GM21717 (cell line): Measurements from ENCODE around the gene SF3A1.

Experiments
- ATAC-seq: cut with Tn5 transposase; IDR thresholded peaks from one replicate; pipeline ENCODE4 v1.9.1; 2021; ENCODE audit warnings: mild to moderate bottlenecking, moderate library complexity; ENCODE audit not compliant: unreplicated experiment

SF3A1 gene

DNA sequence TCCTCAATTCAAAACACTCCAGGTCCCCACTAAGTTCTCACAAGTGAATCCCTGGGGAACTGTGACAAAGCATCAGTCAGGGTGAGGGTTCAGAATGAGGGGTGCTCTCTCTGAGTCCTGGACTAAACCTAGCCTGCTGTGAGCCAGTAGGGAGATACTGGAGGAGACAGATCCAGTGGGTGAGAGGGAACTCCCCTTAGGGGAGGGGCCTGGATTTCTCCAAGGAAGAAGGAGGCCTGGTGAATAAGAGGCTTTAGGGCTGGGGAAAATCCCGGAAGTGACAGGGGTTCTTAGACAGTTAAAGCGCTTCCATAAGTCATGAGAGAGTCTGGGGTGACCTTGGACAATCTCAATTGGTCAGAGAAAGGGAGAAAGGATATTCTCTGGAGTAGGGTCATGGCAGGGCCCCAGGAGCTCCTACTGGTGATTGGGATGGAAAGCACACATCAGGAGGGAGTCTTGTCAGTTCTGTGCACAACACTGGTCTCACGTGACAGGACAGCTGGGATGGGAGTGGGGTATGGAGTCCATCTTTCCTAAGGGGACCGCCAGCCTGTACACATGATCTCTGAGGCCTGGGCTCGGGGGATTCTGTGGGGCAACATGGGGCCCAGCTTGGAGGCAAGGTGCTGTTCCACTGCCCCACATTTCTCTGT lies 31.5 kb downstream of the SF3A1 start:
- no peak for ATAC-seq

DNA sequence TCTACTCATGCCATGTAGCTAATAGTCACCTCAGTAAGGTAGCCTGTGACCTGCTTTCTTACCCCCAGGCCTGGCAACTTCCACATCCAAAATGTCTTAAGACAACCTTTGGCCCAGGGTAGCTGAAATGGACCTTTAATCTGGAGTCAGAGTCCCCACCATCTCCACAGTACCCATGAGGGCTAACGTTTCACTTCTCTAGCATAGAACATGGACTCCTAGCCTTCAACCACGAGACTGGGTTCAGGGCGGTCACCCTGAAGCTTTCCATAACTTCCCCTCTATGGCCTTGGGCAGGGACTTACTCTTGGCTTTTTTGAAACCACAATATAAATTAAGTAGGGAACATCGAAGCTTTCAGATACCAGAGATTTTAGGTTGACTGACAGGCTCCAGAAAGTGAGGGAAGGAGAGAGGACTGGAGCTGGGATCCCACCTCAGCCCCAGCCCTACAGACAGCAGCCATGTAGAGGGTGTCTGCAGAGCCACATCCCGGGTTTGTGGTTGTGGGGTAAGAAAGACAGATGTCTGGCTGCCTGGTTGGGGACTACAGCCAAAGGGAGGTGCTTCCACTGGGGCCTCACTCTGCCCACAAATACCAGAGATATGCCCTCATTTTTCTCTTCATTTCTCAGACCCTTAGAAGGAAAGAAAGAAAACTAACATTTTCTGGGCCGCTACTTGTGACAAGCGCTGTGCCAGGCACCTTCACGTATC lies 32.5 kb downstream of the SF3A1 start:
- ATAC-seq: no peak

DNA sequence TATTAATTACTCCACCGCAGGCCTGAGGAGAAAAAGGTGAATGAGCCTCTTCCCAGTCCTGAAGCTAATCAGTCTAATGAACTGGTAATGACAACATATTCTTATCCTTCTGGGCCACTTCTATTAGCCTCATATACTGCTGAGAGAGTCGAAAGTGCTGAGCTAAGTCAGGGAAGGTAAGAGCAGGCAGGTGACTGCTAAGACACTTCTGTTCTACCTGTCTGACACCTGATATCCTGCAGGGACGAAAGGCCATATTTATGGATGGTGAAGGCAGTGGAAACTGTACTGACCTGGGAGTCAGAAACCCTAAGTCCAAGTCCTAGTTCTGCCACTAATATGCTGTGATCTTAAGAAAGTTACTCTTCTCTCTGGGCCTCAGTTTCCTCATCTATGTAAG lies 33.4 kb downstream of the SF3A1 start:
- no peak for ATAC-seq

- ATAC-seq: no peak
Measured at GRCh38 chr22:30321461-30321860, 35.2 kb downstream of the SF3A1 start.

DNA sequence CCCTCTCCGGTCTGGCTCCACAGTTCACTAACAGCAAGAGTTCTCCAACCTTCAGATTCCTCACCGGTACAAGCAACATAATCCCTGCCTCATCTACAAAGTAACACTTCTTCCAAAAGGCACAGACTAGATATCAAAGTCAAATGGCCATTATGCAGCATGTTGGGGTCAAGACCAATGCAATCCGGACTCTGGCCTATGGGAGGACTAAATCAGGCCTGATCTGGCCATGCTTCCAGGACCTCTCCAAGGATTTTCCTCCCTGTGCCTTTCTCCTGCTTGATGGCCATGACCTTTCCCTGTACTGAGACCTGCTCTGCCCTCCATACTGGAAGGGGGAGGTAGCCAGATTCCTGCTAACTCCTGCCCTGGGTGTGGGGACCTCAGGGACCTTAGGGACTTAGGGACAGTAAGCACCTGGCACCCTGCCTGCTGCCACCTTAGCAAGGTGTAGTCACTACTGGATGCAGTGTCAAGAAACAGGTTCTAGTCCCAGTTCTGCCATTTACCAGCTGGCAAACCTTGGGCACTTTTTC lies 36.6 kb downstream of the SF3A1 start:
- ATAC-seq: no peak

DNA sequence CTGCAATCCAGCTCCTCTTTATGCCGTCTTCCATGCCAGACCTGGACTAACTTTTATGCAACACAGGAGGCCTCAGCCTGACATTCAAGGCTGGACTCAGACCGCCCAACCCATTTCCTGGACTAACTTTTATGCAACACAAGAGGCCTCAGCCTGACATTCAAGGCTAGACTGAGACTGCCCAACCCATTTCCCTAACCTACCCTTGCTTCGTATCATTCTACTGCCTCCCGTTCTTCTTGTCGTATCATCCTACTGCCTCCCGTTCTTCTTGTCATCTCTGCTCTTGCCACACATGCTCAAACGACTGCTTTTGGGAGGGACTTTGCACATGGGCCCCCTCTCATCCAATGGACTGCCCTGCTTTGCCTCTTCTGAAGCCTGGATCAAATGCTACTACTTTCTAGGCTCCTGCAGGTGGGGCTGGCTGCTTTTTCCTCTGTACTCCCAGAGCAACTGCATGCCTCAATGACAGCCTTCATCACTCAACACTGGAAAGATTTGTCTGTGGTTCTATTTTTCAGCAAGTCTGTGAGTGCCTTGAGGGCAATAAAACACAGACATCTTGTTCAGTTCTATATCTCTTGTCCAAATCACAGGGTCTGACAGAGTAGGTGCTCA lies 37.8 kb downstream of the SF3A1 start:
- no peak for ATAC-seq

DNA sequence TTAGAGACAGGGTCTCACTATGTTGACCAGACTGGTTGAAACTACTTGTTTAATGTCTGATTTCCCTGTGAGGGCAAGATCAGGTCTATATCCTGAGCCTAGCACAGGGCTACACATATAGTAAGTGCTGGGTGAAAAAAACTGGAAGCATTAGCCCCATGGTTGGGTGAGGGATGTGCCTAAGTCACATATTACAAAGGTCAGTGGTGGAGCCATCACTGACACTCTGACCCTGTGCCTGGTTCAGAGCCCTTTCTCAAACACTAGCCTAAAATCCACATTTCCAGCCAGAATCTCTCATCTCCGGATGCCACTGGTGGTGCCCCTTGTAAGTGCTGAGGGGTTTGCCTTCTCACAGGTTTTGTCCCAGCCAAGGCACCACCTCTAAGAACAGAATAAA lies 38.9 kb downstream of the SF3A1 start:
- no peak for ATAC-seq

DNA sequence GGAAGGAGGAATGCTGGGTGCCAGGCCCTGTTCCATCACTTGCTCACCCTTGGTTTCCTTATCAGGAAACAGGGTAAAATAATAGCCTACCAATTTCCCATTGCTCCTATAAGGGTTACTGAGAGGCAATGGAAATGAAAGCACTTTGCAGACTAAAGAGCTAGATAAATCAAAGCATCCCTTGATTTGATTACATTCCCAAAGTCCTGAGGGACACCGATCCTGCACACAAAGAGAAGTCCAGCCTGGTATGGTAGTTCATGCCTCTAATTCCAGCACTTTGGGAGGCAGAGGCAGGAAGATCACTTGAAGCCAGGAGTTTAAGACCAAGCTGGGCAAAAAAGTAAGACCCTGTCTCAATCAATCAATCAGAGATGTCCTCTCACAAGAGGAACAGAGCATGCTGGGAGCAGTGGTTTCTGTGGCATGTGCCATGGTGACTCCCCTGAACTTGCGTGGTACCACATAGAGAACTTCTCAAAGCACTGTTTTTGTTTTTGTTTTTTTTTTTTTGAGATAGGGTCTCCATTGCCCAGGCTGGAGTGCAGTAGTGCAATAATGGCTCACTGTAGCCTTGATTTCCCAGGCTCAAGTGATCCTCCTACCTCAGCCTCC lies 40.6 kb downstream of the SF3A1 start:
- ATAC-seq: no peak

DNA sequence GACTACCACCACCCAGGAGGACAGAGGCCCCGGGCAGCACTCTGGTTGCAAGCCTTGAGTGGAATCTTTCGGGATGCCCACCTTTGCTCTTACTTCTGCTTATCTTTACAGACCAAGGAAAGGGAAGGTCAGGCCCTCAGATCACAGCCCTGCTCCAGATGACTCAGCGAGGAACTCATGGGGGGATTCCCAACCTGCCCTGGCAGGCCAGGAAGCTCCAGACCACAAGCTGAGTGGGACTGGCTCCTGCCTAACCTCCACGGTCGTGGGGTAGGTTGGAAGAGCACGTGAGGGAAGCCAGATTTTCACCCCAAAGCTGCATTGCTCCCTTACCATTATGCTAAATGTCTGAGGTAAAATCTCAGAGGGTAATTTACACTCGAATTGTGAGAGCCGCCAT lies 41.8 kb downstream of the SF3A1 start:
- ATAC-seq: no peak

- no peak for ATAC-seq
Measured at GRCh38 chr22:30313527-30314363, 42.9 kb downstream of the SF3A1 start.

GRCh38 chr22:30312053-30312452 lies 44.6 kb downstream of the SF3A1 start:
- no peak for ATAC-seq

GRCh38 chr22:30310881-30311771 lies 45.6 kb downstream of the SF3A1 start:
- no peak for ATAC-seq

DNA sequence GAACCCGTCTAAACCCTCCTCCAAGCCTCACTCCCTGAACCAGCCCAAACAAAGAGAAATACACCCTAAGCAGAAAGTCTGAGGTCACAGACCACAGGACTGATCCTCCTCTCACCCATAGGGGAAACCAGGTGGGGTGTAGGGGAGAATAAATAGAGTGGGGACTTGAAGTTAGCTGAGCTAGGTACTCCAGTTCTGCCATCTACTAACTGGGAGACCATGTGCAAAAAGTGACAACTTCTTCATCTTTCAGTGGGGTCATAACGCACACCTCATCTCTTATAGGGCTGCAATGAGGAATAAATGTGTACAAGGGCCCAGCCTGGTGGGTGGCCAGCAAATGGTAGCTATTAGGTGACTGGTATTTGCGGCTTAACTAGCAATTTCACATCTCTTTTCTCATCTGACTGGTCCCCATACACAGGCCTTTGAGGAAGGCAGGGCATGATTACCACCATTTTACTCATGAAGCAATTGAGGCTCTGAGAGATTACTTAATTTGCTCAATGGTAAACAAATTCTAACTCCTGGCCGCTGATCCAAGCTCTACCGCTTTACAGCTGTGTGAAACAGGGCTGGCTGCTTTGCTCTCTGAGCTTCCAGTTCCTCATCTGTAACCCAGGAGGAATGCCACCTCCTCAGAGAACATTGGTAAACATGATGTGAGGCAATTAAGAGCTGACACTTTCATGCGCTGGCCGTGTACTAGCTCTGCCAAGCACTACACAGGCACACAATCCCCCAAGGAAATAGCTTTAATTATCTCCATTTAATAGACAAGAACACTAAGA lies 46.5 kb downstream of the SF3A1 start:
- no peak for ATAC-seq

- ATAC-seq: peak; percentile 32
Measured at GRCh38 chr22:30308518-30309230, 48.0 kb downstream of the SF3A1 start.

- no peak for ATAC-seq
Measured at GRCh38 chr22:30308093-30308492, 48.6 kb downstream of the SF3A1 start.

- no peak for ATAC-seq
Measured at GRCh38 chr22:30307041-30307574, 49.6 kb downstream of the SF3A1 start.

DNA sequence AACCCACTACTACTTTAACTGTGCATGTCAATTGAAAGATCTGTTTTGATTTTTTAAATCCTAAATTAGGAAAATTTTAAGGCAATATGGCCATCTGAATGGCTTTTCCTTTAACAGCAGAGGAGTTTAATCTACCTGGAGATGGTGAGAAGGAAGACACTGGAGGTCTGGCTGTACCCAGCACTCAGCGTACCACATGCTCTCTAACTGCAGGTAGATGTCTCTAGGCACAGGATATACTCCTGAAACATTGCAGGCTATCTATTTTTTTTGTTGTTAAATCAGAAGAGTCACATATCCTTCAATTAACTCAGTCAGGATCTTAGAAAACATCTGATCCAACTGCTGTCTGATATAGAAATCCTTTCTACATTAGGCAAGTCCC lies 50.1 kb downstream of the SF3A1 start:
- ATAC-seq: no peak
